Tibial nerve (tissue), 4 donors: ENCODE measurements around the gene GAREM1. TPM values are rescaled to one million over a fixed set of nuclear protein-coding genes. Genes with fewer than 3 reads are reported as not detected.
"Not testable (repeated sequence)": the region's sequence is repeated elsewhere in the genome, so short reads cannot be mapped to it uniquely, and the experiment has no call there.

Experiments
- DNase-seq, 2 donors: peaks; one replicate each; pipeline ENCODE4 v3.0.0-alpha.2; 2019; ENCODE audit warnings: low spot score in 2 of 2
- H3K27ac ChIP-seq, 4 donors: fragments of 200-600 bp; sonication (generic) in 3 of 4; one replicate each; pipeline ENCODE4 v1.5.1; 2017 to 2019; ENCODE audit warnings: mild to moderate bottlenecking in 1 of 4
- H3K27me3 ChIP-seq, 2 donors: fragments of 200-600 bp; sonication (generic) in 1 of 2; one replicate each; pipeline versions ENCODE4 v1.5.1 to v1.6.0; 2017 to 2019
- H3K36me3 ChIP-seq, 3 donors: fragments of 200-600 bp; sonication (generic); one replicate each; pipeline ENCODE4 v1.5.1; 2018 to 2019
- H3K4me1 ChIP-seq, 4 donors: fragments of 200-600 bp; sonication (generic) in 3 of 4; one replicate each; pipeline ENCODE4 v1.5.1; 2017 to 2019
- H3K4me3 ChIP-seq, 4 donors: fragments of 200-600 bp; sonication (generic) in 3 of 4; one replicate each; pipeline ENCODE4 v1.5.1; 2017 to 2019; ENCODE audit warnings: mild to moderate bottlenecking in 1 of 4, moderate library complexity in 1 of 4
- H3K9me3 ChIP-seq, 4 donors: fragments of 200-600 bp; sonication (generic) in 3 of 4; one replicate each; pipeline ENCODE4 v1.5.1; 2017 to 2019
- CTCF ChIP-seq, 5 experiments: fragments of 200-600 bp in 3 of 5; fragments of 450-650 bp in 2 of 5; sonication (generic) in 3 of 5; IDR thresholded peaks; one replicate each; pipeline ENCODE4 v1.5.1; 2016 to 2019; ENCODE audit warnings: antibody characterized with exemption in 5 of 5, mild to moderate bottlenecking in 3 of 5, moderate library complexity in 2 of 5
- EP300 ChIP-seq, 2 donors: sonication (generic); formaldehyde crosslinking; IDR thresholded peaks; one replicate each; pipeline ENCODE4 v1.6.1; 2017; ENCODE audit warnings: antibody characterized with exemption in 2 of 2, mild to moderate bottlenecking in 1 of 2
- POLR2A ChIP-seq, 2 donors: fragments of 450-650 bp; IDR thresholded peaks; one replicate each; pipeline ENCODE4 v1.6.1; 2017; ENCODE audit warnings: antibody characterized with exemption in 2 of 2, mild to moderate bottlenecking in 2 of 2, moderate library complexity in 2 of 2
- WGBS, 2 donors: methylation state at CpG; one replicate each; pipeline ENCODE4 v1.1.5; 2018; 5-methylcytosine and 5-hydroxymethylcytosine counted together
- total RNA-seq, 4 donors: library from RNA; depleted of rRNA; stranded (reverse); fragments of >200 nt; gene quantifications; one replicate each; pipeline ENCODE4 v1.1.0, GENCODE V29; 2016

The GAREM1 gene
- total RNA-seq, 4 donors from 2014 or later = 25.1 to 33.0 (median 30.7) TPM

GRCh38 chr18:32238635-32239268 is 231.9 kb downstream of the GAREM1 start:
- no peaks in the 10 kb centered on the region for H3K36me3 ChIP-seq
- WGBS, 2 donors = 83% methylated on average over 5 of the region's 5 CpGs
- no peaks in the 10 kb centered on the region for H3K27me3 ChIP-seq
- H3K4me1 ChIP-seq = no peaks in the 10 kb centered on the region
- H3K9me3 ChIP-seq = no peaks in the 10 kb centered on the region
- no peak overlapping the region for H3K27ac ChIP-seq
- H3K4me3 ChIP-seq = no peak overlapping the region
- no peak for TF ChIP-seq POLR2A (IDR thresholded peaks at IDR 0.05)
- no peak for TF ChIP-seq EP300 (IDR thresholded peaks at IDR 0.05)
- TF ChIP-seq CTCF (IDR thresholded peaks at IDR 0.05) = no peak
- DNase-seq = no peak

- H3K36me3 ChIP-seq = no peaks in the 10 kb centered on the region
- no peak overlapping the region for H3K27ac ChIP-seq
- H3K27me3 ChIP-seq = no peaks in the 10 kb centered on the region
- WGBS, 2 donors = 67 to 83% methylated on average over 3 of the region's 3 CpGs
- H3K4me1 ChIP-seq = no peaks in the 10 kb centered on the region
- no peaks in the 10 kb centered on the region for H3K9me3 ChIP-seq
- no peak for DNase-seq
- TF ChIP-seq POLR2A (IDR thresholded peaks at IDR 0.05) (no peak), CTCF (IDR thresholded peaks at IDR 0.05) (no peak), EP300 (IDR thresholded peaks at IDR 0.05) (no peak)
- H3K4me3 ChIP-seq = no peak overlapping the region
Measured at GRCh38 chr18:32237049-32237448, 233.6 kb downstream of the GAREM1 start.

GRCh38 chr18:32233348-32233747 is 237.3 kb downstream of the GAREM1 start:
- not testable (repeated sequence) for H3K36me3 ChIP-seq, H3K4me1 ChIP-seq, H3K27me3 ChIP-seq, H3K27ac ChIP-seq, H3K4me3 ChIP-seq, DNase-seq, H3K9me3 ChIP-seq
- 98% methylated on average over 15 of the region's 15 CpGs for WGBS, 2 donors

- Histone ChIP-seq H3K36me3 (no peaks in the 10 kb centered on the region), H3K9me3 (no peaks in the 10 kb centered on the region), H3K27me3 (no peaks in the 10 kb centered on the region), H3K27ac (no peak overlapping the region), H3K4me1 (no peaks in the 10 kb centered on the region), H3K4me3 (no peak overlapping the region)
- TF ChIP-seq EP300 (IDR thresholded peaks at IDR 0.05) (no peak), CTCF (IDR thresholded peaks at IDR 0.05) (no peak), POLR2A (IDR thresholded peaks at IDR 0.05) (no peak)
- WGBS, 2 donors = 65 to 70% methylated on average over 3 of the region's 3 CpGs
- no peak for DNase-seq
Measured at GRCh38 chr18:32219431-32220018, 251.2 kb downstream of the GAREM1 start.

GRCh38 chr18:32216390-32216789 is 254.3 kb downstream of the GAREM1 start:
- DNase-seq = no peak
- no peak overlapping the region for H3K4me3 ChIP-seq
- TF ChIP-seq CTCF (IDR thresholded peaks at IDR 0.05) (no peak), POLR2A (IDR thresholded peaks at IDR 0.05) (no peak), EP300 (IDR thresholded peaks at IDR 0.05) (no peak)
- H3K4me1 ChIP-seq = no peaks in the 10 kb centered on the region
- H3K27ac ChIP-seq = no peak overlapping the region
- WGBS, 2 donors = 98 to 100% methylated on average over 2 of the region's 2 CpGs
- H3K9me3 ChIP-seq = no peaks in the 10 kb centered on the region
- H3K27me3 ChIP-seq = no peaks in the 10 kb centered on the region
- no peaks in the 10 kb centered on the region for H3K36me3 ChIP-seq
